Epithelial cell of proximal tubule (primary cell): ENCODE results near the gene GIPC1. TPM values are rescaled to one million over a fixed set of nuclear protein-coding genes. Genes with fewer than 3 reads are reported as not detected.

Source experiments
- DNase-seq: peaks from one replicate; pipeline ENCODE4 v3.0.0-alpha.2; 2011; ENCODE audit warnings: low read depth
- H3K4me3 ChIP-seq: 2 replicates; pipeline ENCODE4 v1.5.1; 2011; ENCODE audit warnings: low read depth, mild to moderate bottlenecking, low read length
- total RNA-seq: library from RNA; depleted of rRNA; stranded (reverse); fragments of >200 nt; gene quantifications from 2 replicates; pipeline ENCODE4 v1.2.3, GENCODE V29; 2015
- TF ChIP-seq, protein P1 (sequence below): conservative IDR thresholded peaks from 2 replicates; pipeline ENCODE4 v1.5.1; 2012; ENCODE audit warnings: low read depth, mild to moderate bottlenecking, low read length

The GIPC1 gene
- total RNA-seq, 1 donor from 2014 or later = 218 TPM

DNA sequence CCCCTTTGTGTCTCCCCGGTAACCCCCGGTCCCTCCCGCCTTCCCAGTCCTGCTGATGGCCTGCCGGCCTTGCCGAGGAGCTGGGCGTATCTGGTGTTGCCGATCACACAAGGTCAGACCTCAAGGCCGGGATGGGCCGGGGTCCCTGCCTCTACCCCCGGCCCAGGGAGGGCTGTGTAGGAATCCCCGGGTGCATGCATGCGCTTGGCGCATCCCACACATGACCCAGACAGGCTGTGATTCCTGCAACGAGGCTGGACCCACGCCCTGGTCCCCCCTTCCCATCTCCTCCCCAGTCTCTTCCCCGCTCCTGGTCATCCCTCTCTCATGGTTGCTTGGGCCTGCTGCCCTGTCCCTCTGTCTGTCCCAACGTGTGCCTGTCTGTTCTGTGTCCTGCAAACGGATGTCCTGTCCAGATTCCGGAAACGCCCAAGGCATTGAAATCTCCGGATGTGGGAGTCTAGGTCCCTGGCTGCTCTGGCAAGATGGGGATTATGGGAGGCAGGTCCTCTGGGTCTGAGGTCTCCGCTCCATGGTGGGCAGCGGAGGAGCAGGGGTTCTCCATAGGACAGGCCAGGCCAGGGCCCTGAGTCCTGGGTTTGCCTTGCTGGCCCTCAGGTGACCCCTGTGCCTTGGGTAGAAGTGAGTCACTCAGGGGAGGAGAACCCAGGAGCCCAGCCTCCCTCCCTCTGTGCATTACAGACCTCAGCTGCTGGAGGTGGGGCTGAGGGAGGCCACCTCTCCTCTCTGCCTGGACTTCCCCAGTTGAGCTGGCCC lies 61.2 kb downstream of the GIPC1 start:
- H3K4me3 ChIP-seq = peak overlapping the region; percentile 71
- DNase-seq = no peak
- TF ChIP-seq, protein P1, sequence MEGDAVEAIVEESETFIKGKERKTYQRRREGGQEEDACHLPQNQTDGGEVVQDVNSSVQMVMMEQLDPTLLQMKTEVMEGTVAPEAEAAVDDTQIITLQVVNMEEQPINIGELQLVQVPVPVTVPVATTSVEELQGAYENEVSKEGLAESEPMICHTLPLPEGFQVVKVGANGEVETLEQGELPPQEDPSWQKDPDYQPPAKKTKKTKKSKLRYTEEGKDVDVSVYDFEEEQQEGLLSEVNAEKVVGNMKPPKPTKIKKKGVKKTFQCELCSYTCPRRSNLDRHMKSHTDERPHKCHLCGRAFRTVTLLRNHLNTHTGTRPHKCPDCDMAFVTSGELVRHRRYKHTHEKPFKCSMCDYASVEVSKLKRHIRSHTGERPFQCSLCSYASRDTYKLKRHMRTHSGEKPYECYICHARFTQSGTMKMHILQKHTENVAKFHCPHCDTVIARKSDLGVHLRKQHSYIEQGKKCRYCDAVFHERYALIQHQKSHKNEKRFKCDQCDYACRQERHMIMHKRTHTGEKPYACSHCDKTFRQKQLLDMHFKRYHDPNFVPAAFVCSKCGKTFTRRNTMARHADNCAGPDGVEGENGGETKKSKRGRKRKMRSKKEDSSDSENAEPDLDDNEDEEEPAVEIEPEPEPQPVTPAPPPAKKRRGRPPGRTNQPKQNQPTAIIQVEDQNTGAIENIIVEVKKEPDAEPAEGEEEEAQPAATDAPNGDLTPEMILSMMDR = no peak

DNA sequence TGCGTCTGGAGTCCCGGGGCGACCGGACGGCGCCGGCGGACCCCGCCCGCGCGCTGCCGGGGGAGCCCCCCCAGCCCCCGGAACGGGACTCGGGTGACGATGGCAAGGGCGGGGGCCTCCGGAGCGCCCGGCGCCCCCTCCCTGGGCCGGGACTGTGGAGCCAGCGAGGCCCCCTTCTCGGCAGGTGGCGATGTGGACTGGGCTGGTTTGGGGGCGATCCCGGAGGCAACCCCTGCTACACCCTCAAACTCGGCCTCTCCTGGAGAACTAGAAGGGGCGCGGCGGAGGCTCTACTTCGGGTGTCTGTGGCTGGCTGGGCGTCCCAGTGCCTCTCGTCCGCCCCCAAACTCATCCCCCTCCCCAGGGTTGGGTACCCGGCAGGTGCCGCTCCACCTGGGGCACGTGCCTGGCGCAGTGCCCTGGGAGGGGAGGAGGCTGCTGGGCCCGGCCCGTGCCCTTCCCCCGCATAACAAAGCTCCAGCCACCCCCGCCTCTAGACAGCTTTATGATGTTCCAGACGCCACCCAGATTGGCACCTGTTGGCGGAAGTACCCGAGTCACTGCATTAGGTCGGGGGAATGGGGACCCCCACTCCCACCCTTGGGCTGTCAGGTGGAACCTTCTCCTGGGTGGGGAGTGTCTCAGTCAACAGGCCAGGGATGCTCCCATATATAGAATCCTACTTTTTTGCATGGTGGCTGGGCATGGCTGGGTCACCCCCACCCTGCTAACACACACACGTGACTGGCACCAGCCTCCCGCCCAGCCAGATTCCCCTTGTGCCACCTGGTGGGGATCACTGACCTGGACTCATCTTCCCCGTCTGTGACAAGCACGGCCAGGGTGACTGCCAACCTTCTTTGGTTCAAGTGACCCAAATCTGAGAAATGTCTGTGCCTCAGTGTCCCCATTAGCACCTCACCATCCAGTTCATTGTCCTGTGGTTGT lies 62.1 kb downstream of the GIPC1 start:
- no peak for DNase-seq
- TF ChIP-seq, protein P1 = no peak
- peak overlapping the region; percentile 71 for H3K4me3 ChIP-seq

DNA sequence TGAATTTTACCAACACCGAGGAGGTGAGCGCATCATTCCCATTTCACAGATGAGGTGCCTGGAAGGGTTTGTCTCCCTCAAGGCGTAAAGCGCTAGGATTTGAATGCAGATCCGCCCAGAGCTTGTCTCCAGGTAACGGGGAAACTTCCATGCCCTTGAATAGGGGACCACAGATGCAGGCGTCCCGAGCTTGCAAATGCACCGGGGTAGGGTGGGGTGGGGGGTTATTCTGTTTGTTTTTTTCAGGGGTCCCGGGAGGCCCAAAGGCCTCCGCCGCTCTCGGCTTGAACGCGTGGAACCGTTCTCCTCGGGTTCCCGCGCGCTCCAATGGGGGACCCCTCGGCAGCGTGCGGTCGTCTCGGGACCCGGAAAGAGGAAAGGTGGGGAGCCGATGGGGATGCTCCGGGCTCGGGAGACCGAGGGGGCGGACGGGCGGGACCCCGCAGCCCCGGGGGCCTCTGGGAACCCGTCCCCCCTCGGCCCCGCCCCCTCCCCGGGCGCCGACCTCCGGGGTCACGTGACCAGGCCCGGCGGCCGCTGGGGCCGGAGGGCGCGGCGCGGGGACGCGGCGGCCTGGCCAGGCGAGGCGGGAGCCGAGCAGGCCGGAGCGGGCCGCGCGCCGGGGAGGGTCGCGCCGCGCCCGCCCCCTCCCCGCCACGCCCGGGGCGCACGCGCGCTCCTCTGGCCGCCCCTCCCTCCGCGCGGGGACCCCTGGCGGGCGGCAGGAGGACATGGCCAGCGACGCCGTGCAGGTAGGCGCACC lies 63.0 kb downstream of the GIPC1 start, which contains the start of gene PKN1:
Gene PKN1, plus strand, starts transcription at position 516 of the 763 bp plus-strand sequence. Its CDS starts 216 bp downstream, at position 732.
- TF ChIP-seq, protein P1 = no peak
- peak within 1 kb of the TSS; percentile 71 for H3K4me3 ChIP-seq
- DNase-seq = no peak

DNA sequence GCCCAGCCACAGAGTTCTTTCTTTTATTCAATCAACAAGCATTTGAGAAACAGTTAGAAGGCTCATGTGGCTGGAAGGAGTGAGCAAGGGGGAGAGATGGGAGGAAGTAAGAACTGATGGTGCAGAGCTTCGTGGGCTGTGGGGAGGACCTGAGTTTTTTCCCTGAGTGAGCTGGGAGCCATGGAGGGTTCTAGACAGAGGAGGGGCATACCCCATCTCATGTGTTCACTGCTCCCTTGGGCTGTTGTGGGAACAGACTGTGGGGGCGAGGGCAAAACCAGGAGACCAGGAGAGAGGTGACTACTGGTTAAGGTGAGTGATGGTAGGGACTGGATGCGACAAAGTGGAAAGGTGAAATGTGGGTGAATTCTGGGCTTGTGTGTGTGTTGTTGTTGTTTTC lies 65.2 kb downstream of the GIPC1 start:
- no peak overlapping the region for H3K4me3 ChIP-seq
- TF ChIP-seq, protein P1 = no peak
- DNase-seq = no peak

DNA sequence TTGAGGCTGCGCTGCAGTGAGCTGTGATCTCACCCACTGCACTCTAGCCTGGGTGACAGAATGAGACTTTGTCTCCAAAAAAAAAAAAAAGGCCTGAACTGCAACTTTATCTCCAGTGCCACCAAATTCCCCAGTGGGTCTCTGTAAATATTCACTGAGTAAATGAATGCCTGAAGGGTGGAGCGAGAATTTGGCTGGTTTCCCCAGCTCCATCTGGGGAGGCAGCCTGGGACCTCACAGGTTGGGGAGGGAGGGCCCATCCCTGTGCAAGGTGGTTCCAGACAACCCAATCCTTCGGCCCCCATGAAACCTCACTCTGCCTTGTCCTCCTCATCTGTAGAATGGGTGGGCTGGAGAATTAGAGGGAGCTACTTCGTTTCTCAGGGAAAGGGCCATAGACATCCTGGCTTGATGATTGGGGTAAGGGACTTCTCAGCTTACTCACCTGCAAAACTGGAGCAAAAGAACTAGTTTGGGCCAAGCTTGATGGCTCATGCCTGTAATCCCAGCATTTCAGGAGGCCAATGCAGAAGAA lies 67.0 kb downstream of the GIPC1 start:
- DNase-seq = no peak
- TF ChIP-seq, protein P1 = no peak
- no peak overlapping the region for H3K4me3 ChIP-seq

Other genes with a start within 250 kb of the GIPC1 start
- 37.5 and 76.3 TPM in 2 replicates for gene ADGRE5, start 114.7 kb downstream of the GIPC1 start, total RNA-seq
- gene DDX39A, start 76.8 kb downstream of the GIPC1 start, total RNA-seq = 113 and 255 TPM in 2 replicates
- gene PKN1, start 62.8 kb downstream of the GIPC1 start, total RNA-seq = 153 and 164 TPM in 2 replicates
- 4.5 and 16.4 TPM in 2 replicates for gene PTGER1, start 20.8 kb downstream of the GIPC1 start, total RNA-seq
- 83.3 and 116 TPM in 2 replicates for gene DNAJB1, start 22.3 kb upstream of the GIPC1 start, total RNA-seq
- gene TECR, start 33.5 kb upstream of the GIPC1 start, total RNA-seq = 57.7 and 95.3 TPM in 2 replicates
- 400 and 402 TPM in 2 replicates for gene NDUFB7, start 75.9 kb upstream of the GIPC1 start, total RNA-seq
- not detected in 2 replicates for gene CLEC17A, start 87.0 kb upstream of the GIPC1 start, total RNA-seq
- not detected in 2 replicates for gene ADGRE3, start 178.7 kb upstream of the GIPC1 start, total RNA-seq
- gene ZNF333, start 193.9 kb upstream of the GIPC1 start, total RNA-seq = 5.7 and 6.3 TPM in 2 replicates